Activated T-helper 1 cell treated with anti-CD3 and anti-CD28 coated beads, Interleukin-2, amount 50 U/mL, for 16 hours (primary cell): Measurements from ENCODE around the gene RXRA.

Experiments used
- DNase-seq, 2 donors: peaks; one replicate each; pipeline ENCODE4 v3.0.0-alpha.2; 2020; ENCODE audit warnings: low read depth in 1 of 2, low spot score in 1 of 2

The RXRA gene

GRCh38 chr9:134460206-134460605 lies 134.0 kb downstream of the RXRA start:
- DNase-seq, result no peak

- DNase-seq, result no peak
Observed at GRCh38 chr9:134460896-134461295, 134.6 kb downstream of the RXRA start.

DNA sequence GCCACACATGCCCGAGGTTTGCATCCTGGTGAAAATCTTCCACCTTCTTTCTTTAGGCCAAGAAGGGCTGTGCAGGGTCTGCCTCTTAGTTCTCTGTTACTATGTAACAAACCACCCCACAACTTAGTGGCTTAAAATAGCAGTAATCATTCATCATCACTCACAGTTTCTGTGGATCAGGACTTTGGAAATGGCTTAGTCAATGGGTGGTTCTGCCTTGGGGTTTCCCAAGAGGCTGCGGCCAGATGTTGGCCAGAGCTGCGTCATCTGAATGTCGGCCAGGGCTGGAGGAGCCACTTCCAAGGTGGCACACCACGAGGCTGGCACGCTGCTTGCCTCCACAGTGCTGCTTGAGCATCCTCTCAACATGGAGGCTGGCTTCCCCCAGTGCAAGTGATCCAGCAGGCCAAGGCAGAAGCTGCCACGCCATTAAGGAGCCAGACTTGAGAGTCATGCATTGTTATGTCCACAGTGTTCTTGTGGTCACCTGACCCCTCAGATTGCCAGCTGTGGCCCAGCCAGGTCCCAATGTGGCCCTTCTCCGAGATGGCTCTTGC lies 135.2 kb downstream of the RXRA start:
- DNase-seq, result no peak

DNA sequence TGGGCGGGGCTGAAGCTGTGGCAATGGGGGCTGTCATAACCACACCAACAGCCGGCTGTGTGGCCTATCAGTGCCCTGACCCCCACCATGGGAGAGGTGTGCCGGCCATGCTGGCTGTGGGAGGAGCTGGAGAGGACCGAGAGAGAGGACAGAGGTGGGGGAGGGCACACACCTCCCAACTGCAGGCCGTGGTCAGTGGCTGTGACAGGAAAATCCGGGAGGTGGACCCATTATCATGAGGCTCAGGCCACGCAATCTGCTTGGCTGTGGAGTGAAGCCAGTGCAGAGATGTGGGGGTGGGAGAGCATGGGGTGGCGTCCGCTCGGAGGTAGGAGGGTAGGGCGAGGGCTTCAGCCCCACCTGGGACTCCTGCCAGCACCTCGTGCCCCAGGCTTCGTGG lies 136.1 kb downstream of the RXRA start:
- no peak for DNase-seq

DNA sequence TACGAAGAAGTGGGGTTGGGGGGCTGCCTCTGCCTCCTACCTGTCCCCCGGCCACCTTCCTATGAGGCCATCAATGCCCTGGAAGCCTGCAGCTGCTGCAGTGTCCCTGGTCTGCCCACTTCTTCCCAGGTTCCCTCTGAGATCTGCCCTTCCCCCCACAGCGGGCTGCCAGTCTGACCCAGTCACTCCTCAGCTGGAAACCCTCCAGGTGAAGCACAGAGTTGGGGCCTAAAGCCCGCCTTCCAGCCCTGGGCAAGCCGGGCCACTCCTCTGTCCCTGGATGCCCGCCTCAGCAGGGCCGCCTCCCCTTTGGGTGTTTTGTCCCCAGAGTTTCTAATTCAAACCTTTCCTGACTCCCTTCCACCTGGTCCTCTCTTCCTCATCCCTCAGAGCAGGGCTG lies 137.0 kb downstream of the RXRA start:
- no peak for DNase-seq

DNA sequence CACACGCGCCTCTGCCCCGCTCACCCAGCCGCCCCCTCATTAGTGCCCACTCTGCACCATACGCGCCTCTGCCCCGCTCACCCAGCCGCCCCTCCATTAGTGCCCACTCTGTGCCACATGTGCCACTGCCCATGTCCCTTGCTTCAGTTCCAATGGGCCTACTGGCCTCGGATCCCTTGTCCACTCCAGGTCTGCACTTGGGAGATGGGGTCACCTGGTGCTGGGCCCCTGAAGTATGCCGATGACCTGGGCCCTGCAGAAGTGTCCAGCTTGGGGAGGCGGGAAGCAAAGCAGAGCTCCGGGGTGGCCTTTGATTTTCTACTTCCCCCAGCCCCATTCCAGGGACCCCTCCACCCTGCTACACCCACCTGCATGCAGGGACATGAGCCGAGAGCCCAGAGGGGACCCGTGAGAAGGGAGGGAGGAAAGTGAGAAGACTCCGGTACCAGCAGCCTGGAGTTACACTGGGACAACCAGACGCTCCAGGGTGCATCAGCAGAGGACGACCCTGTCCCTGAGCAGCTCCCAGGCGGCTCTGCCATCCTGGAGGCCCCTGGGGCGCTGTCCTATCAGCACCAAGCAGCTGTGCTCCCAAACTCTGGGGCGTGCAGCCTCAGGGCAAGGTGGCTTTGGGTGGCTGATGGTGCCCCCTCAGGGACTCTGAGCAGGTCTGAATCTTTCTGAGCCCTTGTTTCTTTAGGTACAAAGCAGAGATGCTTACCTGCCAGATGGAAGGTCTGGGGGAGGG lies 140.8 kb downstream of the RXRA start:
- no peak for DNase-seq

DNA sequence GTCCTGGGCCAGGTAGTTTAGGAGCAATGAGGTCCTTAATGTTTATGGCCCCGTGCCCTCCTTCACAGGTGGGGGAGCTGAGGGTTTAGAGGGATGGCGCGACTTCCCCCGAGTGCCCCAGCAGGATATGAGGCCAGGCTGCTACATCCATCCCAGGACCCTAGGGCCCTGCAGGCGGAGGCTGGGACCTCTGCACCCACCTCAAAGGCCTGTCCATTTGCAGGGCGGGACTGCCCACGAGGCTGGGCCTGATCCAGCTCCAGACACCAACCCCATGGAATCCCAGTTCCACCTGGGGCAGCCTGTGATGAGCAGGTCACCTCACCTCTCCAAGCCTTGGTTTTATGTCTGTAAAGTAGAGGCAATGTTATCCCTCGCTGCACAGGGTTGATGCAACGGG lies 142.1 kb downstream of the RXRA start:
- no peak for DNase-seq

- DNase-seq, result no peak
Observed at GRCh38 chr9:134469041-134469875, 143.0 kb downstream of the RXRA start.

DNA sequence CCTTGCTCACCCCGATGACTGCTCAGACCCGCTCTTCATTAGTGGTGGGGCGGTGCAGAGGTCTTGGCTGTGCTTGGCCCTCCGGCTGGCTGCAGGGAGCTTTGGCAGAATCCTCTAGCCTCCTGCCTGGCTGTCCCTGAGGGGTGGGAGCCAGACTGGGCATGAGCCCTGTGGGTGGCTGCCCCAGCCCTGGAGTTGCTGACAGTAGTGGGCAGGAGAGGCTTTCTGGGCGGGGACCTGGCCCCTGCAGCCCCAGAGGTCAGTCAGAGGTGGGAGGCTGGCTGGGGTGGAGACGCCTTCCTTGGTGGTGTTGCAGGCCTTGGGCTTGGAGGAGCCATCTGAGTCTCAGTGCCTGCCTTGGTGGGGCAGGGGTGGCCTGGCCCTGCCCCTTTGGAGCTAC lies 146.0 kb downstream of the RXRA start:
- DNase-seq, result no peak

GRCh38 chr9:134473141-134474054 lies 147.1 kb downstream of the RXRA start:
- no peak for DNase-seq

DNA sequence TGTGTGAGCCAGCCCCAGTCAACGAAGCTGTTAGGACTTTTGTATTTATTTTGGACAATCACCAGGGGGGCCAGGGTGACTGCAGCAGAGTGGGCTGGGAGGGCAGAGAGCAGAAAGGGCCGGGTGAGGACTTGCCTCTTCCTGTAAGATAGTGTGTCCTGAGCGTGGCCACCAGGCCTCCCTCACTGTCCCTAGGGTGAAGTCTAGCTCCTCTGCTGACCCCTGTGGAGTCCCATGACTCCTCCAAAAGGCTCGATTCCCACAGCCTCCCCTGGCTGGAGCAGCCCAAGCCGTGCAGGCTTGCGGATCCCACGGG lies 147.8 kb downstream of the RXRA start:
- no peak for DNase-seq

GRCh38 chr9:134475011-134475790 lies 148.9 kb downstream of the RXRA start:
- no peak for DNase-seq

- no peak for DNase-seq
Observed at GRCh38 chr9:134476272-134476941, 150.2 kb downstream of the RXRA start.

DNA sequence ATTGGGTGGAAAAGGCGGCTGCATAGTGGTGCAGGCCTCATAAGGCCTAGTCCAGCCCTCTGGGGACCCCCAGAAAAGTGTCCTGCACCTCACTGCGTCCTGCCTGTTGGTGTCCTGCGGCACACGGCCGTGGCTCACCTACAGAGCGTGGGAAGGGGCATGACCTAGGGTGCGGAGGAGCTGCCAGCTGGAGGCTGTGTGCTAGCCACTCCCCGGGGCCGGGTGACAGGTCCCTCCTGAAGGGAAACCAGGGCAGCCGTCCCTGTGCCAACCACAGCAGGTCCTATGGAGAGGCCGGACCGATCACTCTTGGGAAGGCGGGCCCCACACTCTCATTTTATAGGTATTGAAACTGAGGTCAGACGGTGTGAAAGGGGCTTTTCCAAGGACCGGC lies 150.7 kb downstream of the RXRA start:
- no peak for DNase-seq

DNA sequence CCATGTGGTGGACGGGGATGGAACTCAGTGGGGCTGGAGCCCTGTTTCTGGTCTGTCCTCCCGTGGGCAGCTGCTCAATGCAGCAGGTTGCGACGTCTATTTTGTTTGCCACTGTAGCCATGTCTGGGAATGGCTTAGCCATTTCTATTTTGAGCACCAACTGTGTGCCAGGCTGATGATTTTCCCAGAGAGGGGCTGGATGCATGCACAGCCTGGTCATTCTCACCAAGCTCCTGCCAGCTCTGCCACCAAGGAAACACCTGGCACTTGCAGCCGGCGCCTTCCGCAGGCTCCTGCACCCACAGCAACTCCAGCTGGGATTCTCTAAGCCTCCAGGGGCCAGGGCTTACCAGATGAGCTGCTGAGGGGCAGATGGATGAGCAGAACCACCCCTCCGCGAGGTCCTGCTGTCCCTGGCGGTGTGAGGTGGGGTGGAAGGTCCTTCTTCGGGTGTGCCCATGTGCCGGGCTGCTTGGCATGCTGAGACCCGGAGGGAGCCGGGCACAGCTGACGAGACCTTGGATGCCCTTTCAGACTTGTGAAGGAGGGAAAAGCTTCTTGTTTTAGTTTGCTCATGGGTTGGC lies 151.2 kb downstream of the RXRA start:
- DNase-seq, result no peak

- no peak for DNase-seq
Observed at GRCh38 chr9:134477927-134478326, 151.7 kb downstream of the RXRA start.

DNA sequence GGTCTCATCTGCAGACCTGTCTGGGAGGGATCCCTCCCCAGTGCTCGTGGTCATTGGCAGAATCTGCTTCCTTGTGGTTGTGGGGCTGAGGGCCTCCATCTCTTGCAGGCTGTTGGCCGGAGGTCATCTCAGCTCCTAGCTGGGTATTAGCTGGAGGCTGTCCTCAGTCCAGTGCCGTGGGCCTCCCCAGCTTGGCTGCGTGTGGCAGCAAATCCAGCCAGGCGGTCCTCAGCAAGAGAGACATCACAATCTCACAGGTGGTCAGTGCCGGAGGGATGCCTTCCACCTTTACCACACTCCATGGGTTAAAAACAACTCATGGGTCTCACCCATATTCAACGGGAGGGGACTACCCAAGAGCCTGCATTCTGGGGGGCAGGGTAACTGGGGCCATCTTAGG lies 155.5 kb downstream of the RXRA start:
- DNase-seq, result no peak

DNA sequence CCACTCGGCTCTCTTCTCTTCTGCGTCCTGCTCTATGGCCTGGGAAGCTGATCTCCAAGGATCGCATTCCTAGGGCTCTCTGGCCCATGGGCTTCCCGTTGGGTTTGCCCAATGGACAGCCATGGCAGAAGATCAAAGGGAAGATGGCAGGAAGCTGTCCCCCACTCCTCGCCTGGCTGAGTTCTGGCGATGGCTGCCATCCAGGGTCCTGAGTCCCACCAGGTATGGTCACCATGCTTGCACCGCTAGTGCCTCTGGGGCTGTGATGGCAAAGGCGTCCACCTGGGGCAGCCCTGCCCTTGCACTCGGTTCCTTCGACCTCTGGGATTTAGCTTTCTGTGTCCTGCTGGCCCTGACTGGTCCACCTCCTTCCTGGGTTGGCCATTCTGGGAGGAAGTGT lies 156.0 kb downstream of the RXRA start:
- no peak for DNase-seq

DNA sequence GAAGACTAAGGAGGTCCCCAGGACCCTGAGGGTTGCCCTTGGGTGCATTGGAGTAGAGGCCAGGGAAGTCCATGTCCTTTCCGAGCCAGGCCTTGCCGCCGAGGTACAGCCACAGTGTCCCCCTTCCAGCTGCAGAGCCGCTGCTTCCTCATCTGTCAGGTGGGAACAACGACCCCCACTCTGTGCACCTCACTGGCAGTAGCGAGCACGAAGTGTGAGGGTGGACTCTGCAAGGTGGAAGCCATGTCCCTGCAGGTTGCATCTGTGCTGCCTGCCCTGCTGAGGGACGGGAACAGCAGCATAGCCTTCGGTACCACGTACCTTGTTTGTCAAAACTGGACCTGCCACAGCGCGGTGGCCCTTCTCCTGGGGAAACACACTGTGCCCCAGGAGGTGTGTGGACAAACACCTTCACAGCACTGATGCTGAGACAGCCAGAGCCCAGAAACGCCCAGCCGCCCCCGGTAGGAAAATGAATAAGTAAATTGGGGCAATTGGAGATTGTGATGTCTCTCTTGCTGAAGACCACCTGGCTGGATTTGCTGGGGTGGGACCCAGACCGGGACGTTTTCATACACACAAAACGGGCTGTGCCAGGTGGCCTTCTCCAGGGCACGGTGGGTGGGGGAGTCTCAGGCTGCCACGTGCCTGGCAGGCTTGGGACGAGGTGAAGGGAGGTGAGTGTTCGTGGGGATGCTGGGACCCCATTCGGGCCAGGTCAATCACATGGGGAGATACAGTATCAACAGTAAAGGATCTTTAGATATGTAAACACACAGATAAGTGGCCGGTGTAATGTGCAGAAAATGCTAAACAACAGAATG lies 157.3 kb downstream of the RXRA start:
- DNase-seq, result no peak
